HCT116 (cell line): ENCODE measurements around the gene GLCE. TPM values are rescaled to one million over a fixed set of nuclear protein-coding genes. Genes with fewer than 3 reads are reported as not detected.

Experiments used
- ATAC-seq: fragments of 200-7000 bp; cut with Tn5 transposase; 2 replicates; pipeline ENCODE4 v1.9.1; 2020; ENCODE audit warnings: mild to moderate bottlenecking, moderate library complexity
- BruUV-seq: library from RNA; stranded (reverse); fragments of 400-500 nt; replicated peaks from 2 replicates; lab custom pipeline; 2021; lab: Mats Ljungman, UMichigan
- CTCF ChIA-PET: fragments of 300-600 bp; sonication (Branson Sonifier 250); formaldehyde crosslinking; loops from one replicate; lab custom pipeline; 2021; ENCODE audit warnings: antibody characterized with exemption; lab: Charles Lee
- POLR2A ChIA-PET: fragments of 300-600, 350-600 bp; sonication (Branson Sonifier 250); formaldehyde crosslinking; loops from one replicate; lab custom pipeline; 2021; ENCODE audit warnings: antibody characterized with exemption; lab: Charles Lee
- RAD21 ChIA-PET, 2 experiments: fragments of 300-600 bp; sonication (Branson Sonifier 250); formaldehyde crosslinking; loops; one replicate each; lab custom pipeline; 2023; ENCODE audit warnings: low total read pairs in 2 of 2; ENCODE audit not compliant: uncharacterized antibody in 2 of 2, unreplicated experiment in 2 of 2, low non-redundant PET in 1 of 2; lab: Charles Lee
- DNase-seq: peaks from one replicate; pipeline ENCODE4 v3.0.0-alpha.2; 2010; ENCODE audit warnings: low read depth, low spot score
- H2AFZ ChIP-seq: fragments of 200-600 bp; shearing (Covaris generic), sonication (generic); 2 replicates; pipeline ENCODE4 v1.6.1; 2017; ENCODE audit warnings: low read depth, mixed run types, mixed read lengths, antibody characterized with exemption, low read length; ENCODE audit not compliant: poor library complexity, severe bottlenecking
- H3K27ac ChIP-seq: 2 replicates; pipeline ENCODE4 v1.5.1; 2012; ENCODE audit warnings: low read depth, low read length
- H3K27me3 ChIP-seq: fragments of 200-600 bp; sonication (generic); 2 replicates; pipeline ENCODE4 v1.6.1; 2016; ENCODE audit warnings: mixed run types, low read length, mixed read lengths; ENCODE audit not compliant: insufficient read depth
- H3K36me3 ChIP-seq, 2 experiments: fragments of 200-500 bp in 1 of 2; fragments of 200-600 bp in 1 of 2; sonication (Bioruptor generic) in 1 of 2; sonication (generic) in 1 of 2; 2 replicates each; pipeline versions ENCODE4 v1.5.1 to v1.6.1; 2014 to 2016; ENCODE audit warnings: low read length in 2 of 2, inconsistent platforms in 1 of 2, mixed read lengths in 1 of 2, mixed run types in 1 of 2; ENCODE audit not compliant: insufficient read depth in 2 of 2, control insufficient read depth in 1 of 2
- H3K4me1 ChIP-seq, 2 experiments: fragments of 200-600 bp in 1 of 2; sonication (generic) in 1 of 2; 2 replicates each; pipeline versions ENCODE4 v1.5.1 to v1.6.1; 2012 to 2017; ENCODE audit warnings: low read length in 2 of 2, inconsistent platforms in 1 of 2, mild to moderate bottlenecking in 1 of 2, mixed read lengths in 1 of 2, mixed run types in 1 of 2, moderate library complexity in 1 of 2; ENCODE audit not compliant: insufficient read depth in 2 of 2, control insufficient read depth in 1 of 2
- H3K4me2 ChIP-seq: fragments of 200-600 bp; sonication (generic); 2 replicates; pipeline ENCODE4 v1.6.1; 2017; ENCODE audit warnings: mixed run types, low read length, mixed read lengths
- H3K4me3 ChIP-seq, 2 experiments: fragments of 200-600 bp in 1 of 2; sonication (generic) in 1 of 2; replicated peaks in 1 of 2; 2 replicates each; pipeline ENCODE4 v1.5.1; 2011 to 2016; ENCODE audit warnings: low read length in 2 of 2, control low read depth in 1 of 2, low read depth in 1 of 2, mild to moderate bottlenecking in 1 of 2, mixed read lengths in 1 of 2, mixed run types in 1 of 2
- H3K79me2 ChIP-seq: fragments of 200-600 bp; sonication (generic); 2 replicates; pipeline ENCODE4 v1.6.1; 2017; ENCODE audit warnings: mild to moderate bottlenecking, mixed run types, low read length, moderate library complexity, mixed read lengths; ENCODE audit not compliant: insufficient read depth
- H3K9ac ChIP-seq: fragments of 200-600 bp; sonication (generic); 2 replicates; pipeline ENCODE4 v1.6.1; 2016; ENCODE audit warnings: low read length, mixed read lengths
- H3K9me2 ChIP-seq: fragments of 200-600 bp; sonication (generic), shearing (Covaris generic); 2 replicates; pipeline ENCODE4 v1.6.1; 2017; ENCODE audit warnings: mixed run types, mild to moderate bottlenecking, moderate library complexity; ENCODE audit not compliant: insufficient read depth
- H3K9me3 ChIP-seq, 2 experiments: fragments of 200-500 bp in 1 of 2; fragments of 200-600 bp in 1 of 2; sonication (Bioruptor generic) in 1 of 2; sonication (generic) in 1 of 2; 2 replicates each; pipeline ENCODE4 v1.6.1; 2014 to 2017; ENCODE audit warnings: low read length in 2 of 2, mixed read lengths in 2 of 2, inconsistent platforms in 1 of 2, low read depth in 1 of 2, mild to moderate bottlenecking in 1 of 2, mixed run types in 1 of 2, moderate library complexity in 1 of 2; ENCODE audit not compliant: control insufficient read depth in 1 of 2, insufficient read depth in 1 of 2
- H4K20me1 ChIP-seq: fragments of 200-600 bp; sonication (generic), shearing (Covaris generic); 2 replicates; pipeline ENCODE4 v1.6.1; 2017; ENCODE audit warnings: mixed run types, mild to moderate bottlenecking, moderate library complexity; ENCODE audit not compliant: insufficient read depth
- ATF3 ChIP-seq: IDR thresholded peaks from 2 replicates; pipeline ENCODE4 v1.6.1; 2012
- CBX3 ChIP-seq: IDR thresholded peaks from 2 replicates; pipeline ENCODE4 v1.6.1; 2012; ENCODE audit warnings: low read depth
- CEBPB ChIP-seq: IDR thresholded peaks from 2 replicates; pipeline ENCODE4 v1.6.1; 2012; ENCODE audit warnings: low read depth
- EGR1 ChIP-seq: IDR thresholded peaks from 2 replicates; pipeline ENCODE4 v1.6.1; 2012; ENCODE audit warnings: low read depth
- ELF1 ChIP-seq: IDR thresholded peaks from 2 replicates; pipeline ENCODE4 v1.6.1; 2012; ENCODE audit warnings: low read depth, borderline replicate concordance
- EZH2 ChIP-seq: fragments of 200-600 bp; sonication (generic); IDR thresholded peaks from 2 replicates; pipeline ENCODE4 v1.6.1; 2017; ENCODE audit warnings: antibody characterized with exemption, mixed run types
- JUND ChIP-seq: IDR thresholded peaks from 2 replicates; pipeline ENCODE4 v1.6.1; 2012
- MAX ChIP-seq: IDR thresholded peaks from 2 replicates; pipeline ENCODE4 v1.6.1; 2012
- POLR2AphosphoS5 ChIP-seq: IDR thresholded peaks from 2 replicates; pipeline ENCODE4 v1.6.1; 2011; ENCODE audit warnings: mild to moderate bottlenecking, low read depth, low read length, moderate library complexity
- REST ChIP-seq: IDR thresholded peaks from 2 replicates; pipeline ENCODE4 v1.6.1; 2012; ENCODE audit warnings: low read depth
- SIN3A ChIP-seq: IDR thresholded peaks from 2 replicates; pipeline ENCODE4 v1.6.1; 2012; ENCODE audit warnings: low read depth
- SP1 ChIP-seq: IDR thresholded peaks from 2 replicates; pipeline ENCODE4 v1.6.1; 2012; ENCODE audit warnings: low read depth
- SRF ChIP-seq: IDR thresholded peaks from 2 replicates; pipeline ENCODE4 v1.6.1; 2012; ENCODE audit warnings: low read depth
- TCF7L2 ChIP-seq: IDR thresholded peaks from 2 replicates; pipeline ENCODE4 v1.7.0; 2011; ENCODE audit warnings: borderline replicate concordance, inconsistent platforms; ENCODE audit not compliant: insufficient read depth, insufficient read length; ENCODE audit errors: extremely low read depth
- YY1 ChIP-seq: IDR thresholded peaks from 2 replicates; pipeline ENCODE4 v1.6.1; 2011; ENCODE audit warnings: low read length, low read depth, moderate library complexity, mild to moderate bottlenecking; ENCODE audit not compliant: insufficient replicate concordance; ENCODE audit errors: extremely low read depth
- ZFX ChIP-seq: fragments of 450-650 bp; IDR thresholded peaks from 2 replicates; pipeline ENCODE4 v1.6.1; 2017
- intact Hi-C: fragments of 100-400 bp; cut with micrococcal nuclease; formaldehyde crosslinking; loops from 2 replicates; pipeline ENCODE4 v1.10.0; 2022
- total RNA-seq: library from RNA; stranded (reverse); gene quantifications from one replicate; pipeline ENCODE4 v1.2.1, GENCODE V29; 2021; ENCODE audit not compliant: unreplicated experiment

Gene GLCE
- total RNA-seq, 1 experiment from 2014 or later: 22.2 TPM

- Histone ChIP-seq H4K20me1 (no peaks in the 10 kb centered on the region), H3K9me3 (no peaks in the 10 kb centered on the region), H3K9me2 (no peaks in the 10 kb centered on the region), H3K9ac (no peak overlapping the region), H3K36me3 (no peaks in the 10 kb centered on the region), H3K4me3 (no peak overlapping the region), H3K79me2 (no peaks in the 10 kb centered on the region), H3K4me1 (no peaks in the 10 kb centered on the region), H3K27ac (no peak overlapping the region), H2AFZ (no peak overlapping the region), H3K27me3 (no peaks in the 10 kb centered on the region), H3K4me2 (no peak overlapping the region)
- ATAC-seq: no peak
- RAD21 ChIA-PET: no interaction called here
- intact Hi-C loops: no loop called here
- POLR2A ChIA-PET: no interaction called here
- no peak for TF ChIP-seq YY1
- TF ChIP-seq ATF3: no peak
- no peak for TF ChIP-seq ZFX
- no peak for TF ChIP-seq JUND
- TF ChIP-seq REST: no peak
- no peak for TF ChIP-seq SRF
- no peak for TF ChIP-seq CEBPB
- TF ChIP-seq POLR2AphosphoS5: no peak
- no peak for TF ChIP-seq EGR1
- TF ChIP-seq CBX3: no peak
- no peak for TF ChIP-seq MAX
- no peak for TF ChIP-seq TCF7L2
- no peak for TF ChIP-seq ELF1
- no peak for TF ChIP-seq SP1
- TF ChIP-seq SIN3A: no peak
- TF ChIP-seq EZH2: no peak
- DNase-seq: no peak
- BruUV-seq: no TSS peak
- CTCF ChIA-PET: no interaction called here
Measured at GRCh38 chr15:69128667-69129311, 31.6 kb upstream of the GLCE start.
